Measurements from ENCODE around the gene MTR.
A peak's percentile ranks its signal among the peaks of the same experiment; 100 is the strongest.

Gene MTR

GRCh38 chr1:236785477-236785876 lies 9.6 kb upstream of the MTR start:
- DNase-seq, result no peak

GRCh38 chr1:236786453-236786852 lies 8.6 kb upstream of the MTR start:
- no peak for DNase-seq

GRCh38 chr1:236794585-236795034 lies 482 bp upstream of the MTR start:
- no peak for DNase-seq

DNA sequence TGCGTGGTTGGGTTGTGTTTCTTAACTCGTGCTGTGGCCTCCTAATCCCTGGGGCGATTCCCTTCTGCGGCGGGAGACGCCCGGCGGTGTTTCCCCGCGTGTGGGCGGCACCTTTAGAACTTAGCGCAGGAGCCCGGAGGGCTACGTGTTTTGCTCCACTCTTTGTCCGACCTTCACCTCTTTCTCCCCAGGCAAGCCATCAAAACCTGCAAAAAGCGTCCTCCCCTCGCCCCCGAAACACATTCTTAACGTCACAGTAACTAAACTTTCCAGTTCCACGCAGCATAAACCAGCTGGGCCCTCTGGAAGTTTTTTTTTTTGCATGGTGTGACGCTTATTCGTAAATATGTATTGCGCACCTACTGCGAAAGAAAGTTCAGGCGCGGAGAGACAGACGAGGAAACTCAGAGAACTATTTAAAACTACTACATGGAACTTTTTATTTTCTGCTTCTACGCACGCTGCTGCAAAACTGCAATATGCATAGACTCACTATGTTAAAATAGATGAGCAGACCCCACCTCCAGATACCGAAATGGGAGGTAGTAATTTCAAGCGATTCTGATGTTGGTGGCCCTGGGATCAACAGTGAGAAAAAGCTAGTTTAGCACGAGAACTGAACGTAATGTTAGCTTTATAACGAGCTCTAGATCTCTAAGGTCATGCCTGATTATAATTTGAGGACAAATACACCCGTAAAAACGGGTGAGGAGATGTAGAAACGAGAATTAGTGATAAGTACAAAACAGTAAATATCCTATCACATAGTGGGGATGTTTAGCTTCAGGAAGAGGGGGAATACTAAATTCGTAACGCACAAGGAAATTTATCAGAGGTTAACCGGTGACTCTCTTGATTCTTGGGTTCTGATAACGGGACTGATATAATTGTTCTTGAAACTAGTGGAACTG lies 920 bp downstream of the MTR start:
- no peak for DNase-seq

DNA sequence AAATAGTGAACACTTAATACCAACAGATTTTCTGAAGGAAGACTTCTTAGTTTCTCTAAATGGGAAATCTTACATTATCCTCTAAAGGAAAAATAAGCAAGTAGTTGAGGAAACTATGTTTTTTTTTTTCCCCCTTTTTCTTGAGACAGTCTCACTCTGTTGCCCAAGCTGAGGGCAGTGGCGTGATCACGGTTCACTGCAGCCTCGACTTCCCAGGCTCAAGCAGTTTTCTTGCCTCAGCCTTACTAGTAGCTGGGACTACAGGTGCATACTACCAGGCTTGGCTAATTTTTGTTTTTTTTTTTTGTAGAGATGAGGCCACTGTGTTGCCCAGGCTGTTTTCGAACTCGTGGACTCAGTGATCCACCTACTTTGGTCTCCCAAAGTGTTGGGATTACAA lies 3.9 kb downstream of the MTR start:
- no peak for DNase-seq

DNA sequence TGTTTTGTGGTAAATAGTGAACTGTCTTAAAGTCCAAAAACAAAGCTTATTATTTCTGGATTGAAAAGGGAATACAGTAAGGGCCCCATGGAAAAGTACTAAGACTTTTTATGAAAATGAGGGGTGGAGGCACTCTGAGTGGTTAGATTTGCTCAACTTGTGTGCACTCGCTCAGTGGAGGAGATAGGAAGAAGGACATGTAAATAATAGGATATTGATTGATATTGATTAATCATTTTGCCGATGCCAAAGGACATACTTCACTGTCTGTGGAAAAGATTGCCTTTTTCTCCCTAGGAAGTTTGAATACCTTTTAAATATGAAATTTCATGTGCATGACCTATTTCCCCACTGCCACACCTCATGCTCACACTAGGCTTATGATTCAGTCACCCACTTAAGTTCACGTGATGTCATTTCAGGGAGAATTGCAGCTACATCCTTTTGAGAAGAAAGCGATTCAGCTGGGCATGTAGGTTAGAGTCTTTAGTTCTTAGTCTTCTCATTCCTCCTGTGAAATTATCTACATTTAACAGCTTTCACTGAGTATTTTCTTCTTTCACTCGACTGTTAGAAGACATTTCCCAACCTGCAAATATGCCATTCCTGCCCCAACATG lies 5.0 kb downstream of the MTR start:
- DNase-seq, result no peak

- DNase-seq, result no peak
Observed at GRCh38 chr1:236800623-236801022, 5.5 kb downstream of the MTR start.

DNA sequence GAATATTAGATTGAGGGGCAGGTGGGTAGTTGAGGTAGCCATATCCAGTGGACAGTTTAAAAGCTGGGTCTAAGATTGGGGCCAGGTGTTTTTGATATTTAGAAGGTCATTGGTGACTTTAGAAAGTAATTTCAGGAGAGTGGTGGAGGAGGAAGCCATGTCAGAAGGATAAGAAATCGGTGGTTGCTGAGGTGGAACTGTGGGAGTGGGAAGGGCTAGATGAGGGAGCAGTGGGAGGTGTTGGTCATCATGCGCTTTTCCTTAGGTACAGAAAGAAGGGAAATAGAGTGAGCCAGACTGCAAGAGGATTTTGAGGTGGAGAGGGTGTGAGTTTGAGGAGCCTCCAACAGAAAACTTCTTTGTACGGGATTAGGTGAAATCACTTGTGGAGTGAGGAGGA lies 7.2 kb downstream of the MTR start:
- no peak for DNase-seq

GRCh38 chr1:236806634-236807033 lies 11.5 kb downstream of the MTR start:
- DNase-seq, result no peak

GRCh38 chr1:236808005-236808404 lies 12.9 kb downstream of the MTR start:
- DNase-seq, result no peak

- DNase-seq, result no peak
Observed at GRCh38 chr1:236808564-236809130, 13.6 kb downstream of the MTR start.

DNA sequence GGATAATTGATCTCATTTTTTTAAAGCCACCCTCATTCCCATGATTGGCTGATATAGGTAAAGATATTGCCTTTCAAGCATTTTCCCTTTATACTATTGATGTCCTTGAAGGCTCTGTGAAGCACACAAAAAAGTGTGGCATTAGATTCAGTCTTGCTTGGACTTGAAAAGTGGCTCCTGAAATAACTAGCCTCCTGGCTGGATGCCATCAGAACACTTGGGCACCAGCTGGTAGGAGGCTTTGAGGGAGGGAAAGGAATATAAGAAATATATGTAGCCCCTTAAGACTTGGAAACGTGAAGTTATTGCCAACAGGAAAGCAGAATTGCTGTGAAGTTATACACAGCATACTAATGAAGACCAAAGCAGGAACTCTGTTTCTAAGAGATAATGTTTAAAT lies 14.1 kb downstream of the MTR start:
- no peak for DNase-seq

DNA sequence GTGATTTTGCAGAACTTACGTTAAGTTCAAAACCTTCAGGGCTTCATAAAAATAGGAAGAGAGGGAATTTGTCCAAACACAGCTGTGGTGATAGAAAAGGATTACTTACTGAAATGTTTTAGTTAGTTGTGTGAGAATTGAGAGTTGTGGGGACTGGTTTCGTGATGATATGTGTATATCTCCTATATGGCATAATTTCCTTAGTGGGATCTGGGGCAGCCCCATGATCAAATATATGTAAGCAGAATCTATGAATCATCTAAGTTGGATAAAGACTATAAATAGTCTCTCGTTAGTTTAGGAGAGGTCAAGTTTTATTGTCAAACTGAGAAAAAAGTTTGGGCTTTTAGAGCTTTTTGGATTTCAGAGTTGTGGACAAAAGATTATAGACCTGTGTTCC lies 14.9 kb downstream of the MTR start:
- no peak for DNase-seq

- no peak for DNase-seq
Observed at GRCh38 chr1:236812334-236813030, 17.4 kb downstream of the MTR start.

GRCh38 chr1:236815941-236816340 lies 20.8 kb downstream of the MTR start:
- no peak for DNase-seq

- DNase-seq, result no peak
Observed at GRCh38 chr1:236819856-236820255, 24.8 kb downstream of the MTR start.

- DNase-seq, result no peak
Observed at GRCh38 chr1:236821091-236821627, 26.1 kb downstream of the MTR start.

DNA sequence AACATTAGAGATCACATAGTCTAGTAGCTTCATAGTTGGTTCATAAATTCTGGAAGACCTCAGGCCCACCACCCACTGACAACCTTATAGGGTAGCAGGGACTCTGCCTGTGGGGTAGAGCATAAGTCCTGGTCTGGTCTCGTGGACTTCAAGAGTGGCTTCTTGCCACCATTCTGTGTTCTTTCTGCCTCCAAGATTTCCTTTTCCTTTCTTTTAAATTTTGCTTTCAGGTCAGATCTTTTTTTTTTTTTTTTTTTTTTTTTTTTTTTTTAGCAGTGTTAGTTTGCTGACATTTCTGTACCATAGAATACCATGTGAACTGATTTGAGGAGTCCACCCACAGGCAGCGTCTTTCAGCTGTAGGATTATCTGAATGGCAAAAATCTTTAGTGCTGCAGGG lies 28.5 kb downstream of the MTR start:
- DNase-seq, result no peak

- DNase-seq, result no peak
Observed at GRCh38 chr1:236829085-236829484, 34.0 kb downstream of the MTR start.

DNA sequence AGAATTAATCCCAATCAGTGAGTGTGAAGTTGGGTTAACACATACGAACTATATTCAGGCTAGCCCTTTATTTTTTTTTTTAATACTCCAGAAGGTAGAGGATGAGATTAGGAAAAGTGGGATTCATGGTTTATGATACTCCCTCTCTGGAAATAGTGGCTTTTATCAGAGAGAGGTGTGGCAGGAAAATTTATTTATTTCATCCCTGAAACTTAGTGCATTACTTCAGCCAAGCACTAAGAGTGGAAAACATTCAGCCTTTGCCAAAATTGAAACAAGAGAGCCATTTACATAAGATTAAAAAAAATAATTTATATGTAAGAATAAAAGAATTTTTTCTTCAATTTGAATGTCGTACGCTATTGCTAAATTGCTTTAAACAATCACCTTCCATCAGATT lies 35.0 kb downstream of the MTR start:
- no peak for DNase-seq

DNA sequence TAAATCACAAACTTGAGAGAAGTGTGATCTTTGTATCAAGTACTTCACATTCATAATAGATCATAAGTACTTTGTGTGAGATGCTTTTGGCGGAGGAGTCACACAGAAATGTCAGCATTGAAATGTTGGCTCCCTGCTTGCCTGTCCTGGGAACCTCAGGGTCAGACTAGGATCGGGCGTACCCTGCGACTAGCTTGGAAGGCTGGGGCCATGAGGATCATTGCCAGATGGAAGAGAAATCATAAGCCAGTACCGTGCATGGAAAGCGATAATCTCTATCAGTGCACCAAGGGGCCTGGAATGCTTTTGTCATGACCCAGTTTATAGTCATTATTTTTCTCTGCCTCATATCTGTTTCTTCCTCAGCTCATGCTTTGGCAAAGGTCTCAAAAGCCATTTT lies 35.5 kb downstream of the MTR start:
- DNase-seq, result no peak

DNA sequence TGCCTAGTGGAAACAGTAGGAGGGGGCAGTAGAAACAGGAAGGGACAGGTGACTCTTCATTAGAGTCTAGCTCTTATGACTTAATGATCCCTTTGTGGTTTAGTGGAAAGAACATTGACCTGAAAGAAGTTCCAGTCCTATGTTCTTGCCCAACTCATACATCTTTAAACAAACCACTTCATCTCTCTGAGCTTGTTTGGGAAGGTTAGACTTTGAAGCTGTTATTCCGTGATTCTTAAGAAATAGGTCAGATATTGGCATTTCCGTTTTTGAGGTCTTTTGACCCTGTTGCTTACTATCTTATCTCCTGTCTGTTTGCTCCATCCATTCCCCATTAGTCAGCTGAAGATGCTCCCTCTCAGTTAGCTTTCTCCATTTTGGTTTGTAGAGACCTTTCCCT lies 38.5 kb downstream of the MTR start:
- no peak for DNase-seq

- DNase-seq, result peak; percentile 41
Observed at GRCh38 chr1:236834876-236835275, 39.8 kb downstream of the MTR start.

Measured in right hindlimb (tissue), 1 donor.